Activated CD4-positive, alpha-beta T cell treated with anti-CD3 and anti-CD28 coated beads, Interleukin-2, amount 50 U/mL, for 16 hours (primary cell): ENCODE data around the gene ZDHHC12.

Experiments
- DNase-seq: peaks from one replicate; pipeline ENCODE4 v3.0.0-alpha.2; 2020

ZDHHC12 gene

GRCh38 chr9:128684325-128685199 lies 39.4 kb downstream of the ZDHHC12 start:
- DNase-seq = peak; percentile 90

DNA sequence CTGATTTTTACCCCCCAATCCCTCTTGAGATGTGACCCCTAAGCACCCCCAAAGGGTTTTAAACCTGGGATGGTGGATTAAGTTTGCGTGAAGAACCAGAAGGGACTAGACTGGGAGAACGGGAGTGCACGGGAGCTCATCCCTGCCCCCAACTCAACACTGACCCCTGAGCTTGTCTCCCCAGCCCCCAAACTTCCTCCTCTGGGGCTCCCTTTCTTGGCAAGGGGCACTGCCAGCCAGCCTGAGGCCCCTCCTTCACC lies 39.9 kb downstream of the ZDHHC12 start:
- no peak for DNase-seq

- DNase-seq = peak; percentile 64
Observed at GRCh38 chr9:128683340-128684064, 40.4 kb downstream of the ZDHHC12 start.

DNA sequence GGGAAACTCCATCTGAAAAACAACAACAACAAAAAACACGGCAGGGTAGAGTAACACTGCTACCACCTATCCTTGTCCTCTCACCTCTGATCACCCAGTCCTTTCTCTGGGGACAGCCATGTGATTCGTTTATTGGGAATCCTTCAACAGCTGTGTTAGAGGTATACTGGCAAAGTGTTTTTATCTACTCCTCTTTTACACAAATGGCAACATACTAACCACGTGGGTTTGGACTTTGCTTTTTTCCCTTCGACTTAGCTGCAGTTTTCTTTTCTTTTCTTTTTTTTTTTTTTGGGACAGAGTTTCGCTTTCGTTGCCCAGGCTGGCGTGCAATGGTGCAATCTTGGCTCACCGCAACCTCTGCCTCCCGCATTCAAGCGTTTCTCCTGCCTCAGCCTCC lies 46.1 kb downstream of the ZDHHC12 start:
- no peak for DNase-seq

DNA sequence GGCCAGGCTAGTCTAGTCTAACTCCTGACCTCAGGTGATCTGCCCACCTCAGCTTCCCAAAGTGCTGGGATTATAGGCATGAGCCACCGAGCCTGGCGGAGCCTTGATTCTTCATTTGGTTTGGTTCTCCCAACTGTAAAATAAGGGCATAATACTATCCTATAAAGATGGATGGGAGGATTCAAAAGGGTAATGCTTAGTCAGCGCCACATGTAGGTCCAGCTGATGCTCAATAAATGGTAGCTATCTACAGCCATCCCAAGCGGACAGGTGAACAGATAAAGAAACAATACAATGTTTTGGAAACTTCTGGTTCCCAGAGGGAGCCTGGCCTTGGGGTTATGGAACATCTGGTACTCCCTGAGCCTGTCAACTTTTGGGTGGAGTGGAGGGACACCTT lies 48.5 kb downstream of the ZDHHC12 start:
- no peak for DNase-seq
